ENCODE measurements around the gene RIPOR3. TPM values are rescaled to one million over a fixed set of nuclear protein-coding genes. Genes with fewer than 3 reads are reported as not detected.

RIPOR3 gene
- polyA plus RNA-seq, 1 donor (not counting 4 experiments of a cell fraction or from before 2014, with no cell fraction given): 0.10 TPM

GRCh38 chr20:50583442-50584150 is 107.7 kb downstream of the RIPOR3 start:
- Histone ChIP-seq H3K27me3 (ENCODE audit: control insufficient read depth, extremely low read depth, insufficient read depth, low read length) (no peaks in the 10 kb centered on the region), H3K79me2 (ENCODE audit: control insufficient read depth, insufficient read depth, low read length) (peaks cover 4% of the 10 kb centered on the region), H3K36me3 (ENCODE audit: control insufficient read depth in 2 of 2, extremely low read depth in 1 of 2, insufficient read depth in 2 of 2, low read length in 2 of 2) (peaks cover 50 to 54% of the 10 kb centered on the region in 2 experiments), H2AFZ (ENCODE audit: control insufficient read depth, low read length) (no peak overlapping the region), H4K20me1 (ENCODE audit: control insufficient read depth, extremely low read depth, insufficient read depth, low read length) (peaks cover 14% of the 10 kb centered on the region), H3K9me3 (ENCODE audit: control insufficient read depth, low read depth, low read length) (no peaks in the 10 kb centered on the region), H3K4me1 (ENCODE audit: control insufficient read depth, extremely low read depth, insufficient read depth, low read length) (peaks cover 14% of the 10 kb centered on the region), H3K9me1 (ENCODE audit: control insufficient read depth, extremely low read depth, insufficient read depth, low read length) (peaks cover 4% of the 10 kb centered on the region), H3K27ac (ENCODE audit: control insufficient read depth, insufficient read depth, low read length) (no peak overlapping the region), H3K4me2 (ENCODE audit: control insufficient read depth, extremely low read depth, insufficient read depth, low read depth, low read length) (no peak overlapping the region), H3K9ac (ENCODE audit: control insufficient read depth, extremely low read depth, insufficient read depth, low read length) (no peak overlapping the region), H3K4me3 (ENCODE audit: control insufficient read depth in 2 of 3, extremely low read depth in 1 of 3, insufficient read depth in 2 of 3, low read depth in 1 of 3, low read length in 3 of 3) (no peak overlapping the region)
- FAIRE-seq (no peak), DNase-seq (ENCODE audit: low read depth, low spot score) (no peak)
- dilution Hi-C loops (cut with MboI; ENCODE audit: extremely low pct_ligation_motif_present, low sequenced_read_pairs): no loop called here
- no peak for TF ChIP-seq EZH2 (IDR thresholded peaks at IDR 0.05; ENCODE audit: low read length)
- TF ChIP-seq CTCF (optimal IDR thresholded peaks at IDR 0.05 in 1 of 3, IDR thresholded peaks at IDR 0.05 in 1 of 3, conservative IDR thresholded peaks at IDR 0.05 in 1 of 3; ENCODE audit: extremely low read depth in 1 of 3, insufficient read depth in 2 of 3, low read length in 3 of 3): no peak

DNA sequence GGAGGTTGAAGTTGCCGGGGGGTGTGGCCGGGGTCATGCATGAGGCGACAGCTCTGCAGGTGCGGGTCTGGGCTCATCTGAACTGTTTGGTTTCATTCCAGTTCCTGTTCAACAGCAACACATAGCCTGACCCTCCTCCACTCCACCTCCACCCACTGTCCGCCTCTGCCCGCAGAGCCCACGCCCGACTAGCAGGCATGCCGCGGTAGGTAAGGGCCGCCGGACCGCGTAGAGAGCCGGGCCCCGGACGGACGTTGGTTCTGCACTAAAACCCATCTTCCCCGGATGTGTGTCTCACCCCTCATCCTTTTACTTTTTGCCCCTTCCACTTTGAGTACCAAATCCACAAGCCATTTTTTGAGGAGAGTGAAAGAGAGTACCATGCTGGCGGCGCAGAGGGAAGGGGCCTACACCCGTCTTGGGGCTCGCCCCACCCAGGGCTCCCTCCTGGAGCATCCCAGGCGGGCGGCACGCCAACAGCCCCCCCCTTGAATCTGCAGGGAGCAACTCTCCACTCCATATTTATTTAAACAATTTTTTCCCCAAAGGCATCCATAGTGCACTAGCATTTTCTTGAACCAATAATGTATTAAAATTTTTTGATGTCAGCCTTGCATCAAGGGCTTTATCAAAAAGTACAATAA is 108.6 kb downstream of the RIPOR3 start:
- Histone ChIP-seq H3K27ac (ENCODE audit: control insufficient read depth, insufficient read depth, low read length) (no peak overlapping the region), H3K36me3 (ENCODE audit: control insufficient read depth in 2 of 2, extremely low read depth in 1 of 2, insufficient read depth in 2 of 2, low read length in 2 of 2) (peaks cover 58 to 62% of the 10 kb centered on the region in 2 experiments), H2AFZ (ENCODE audit: control insufficient read depth, low read length) (no peak overlapping the region), H3K4me2 (ENCODE audit: control insufficient read depth, extremely low read depth, insufficient read depth, low read depth, low read length) (no peak overlapping the region), H3K9me3 (ENCODE audit: control insufficient read depth, low read depth, low read length) (no peaks in the 10 kb centered on the region), H4K20me1 (ENCODE audit: control insufficient read depth, extremely low read depth, insufficient read depth, low read length) (peaks cover 12% of the 10 kb centered on the region), H3K79me2 (ENCODE audit: control insufficient read depth, insufficient read depth, low read length) (peaks cover 4% of the 10 kb centered on the region), H3K4me1 (ENCODE audit: control insufficient read depth, extremely low read depth, insufficient read depth, low read length) (peaks cover 7% of the 10 kb centered on the region), H3K4me3 (ENCODE audit: control insufficient read depth in 2 of 3, extremely low read depth in 1 of 3, insufficient read depth in 2 of 3, low read depth in 1 of 3, low read length in 3 of 3) (no peak overlapping the region), H3K9ac (ENCODE audit: control insufficient read depth, extremely low read depth, insufficient read depth, low read length) (no peak overlapping the region), H3K27me3 (ENCODE audit: control insufficient read depth, extremely low read depth, insufficient read depth, low read length) (no peaks in the 10 kb centered on the region), H3K9me1 (ENCODE audit: control insufficient read depth, extremely low read depth, insufficient read depth, low read length) (peaks cover 4% of the 10 kb centered on the region)
- FAIRE-seq (no peak), DNase-seq (ENCODE audit: low read depth, low spot score) (no peak)
- dilution Hi-C loops (cut with MboI; ENCODE audit: extremely low pct_ligation_motif_present, low sequenced_read_pairs): no loop called here
- TF ChIP-seq CTCF (optimal IDR thresholded peaks at IDR 0.05 in 1 of 3, IDR thresholded peaks at IDR 0.05 in 1 of 3, conservative IDR thresholded peaks at IDR 0.05 in 1 of 3; ENCODE audit: extremely low read depth in 1 of 3, insufficient read depth in 2 of 3, low read length in 3 of 3) (no peak), EZH2 (IDR thresholded peaks at IDR 0.05; ENCODE audit: low read length) (no peak)
